Stimulated activated CD8-positive, alpha-beta memory T cell treated with anti-CD3 and anti-CD28 coated beads, Interleukin-4, amount 100 ng/mL, for 24 hours (primary cell): Measurements from ENCODE around the gene PTPN20.
"Not testable (repeated sequence)": the region's sequence is repeated elsewhere in the genome, so short reads cannot be mapped to it uniquely, and the experiment has no call there.

Source experiments
- DNase-seq: peaks from one replicate; pipeline ENCODE4 v3.0.0-alpha.2; 2020; ENCODE audit warnings: low read depth

PTPN20 gene

DNA sequence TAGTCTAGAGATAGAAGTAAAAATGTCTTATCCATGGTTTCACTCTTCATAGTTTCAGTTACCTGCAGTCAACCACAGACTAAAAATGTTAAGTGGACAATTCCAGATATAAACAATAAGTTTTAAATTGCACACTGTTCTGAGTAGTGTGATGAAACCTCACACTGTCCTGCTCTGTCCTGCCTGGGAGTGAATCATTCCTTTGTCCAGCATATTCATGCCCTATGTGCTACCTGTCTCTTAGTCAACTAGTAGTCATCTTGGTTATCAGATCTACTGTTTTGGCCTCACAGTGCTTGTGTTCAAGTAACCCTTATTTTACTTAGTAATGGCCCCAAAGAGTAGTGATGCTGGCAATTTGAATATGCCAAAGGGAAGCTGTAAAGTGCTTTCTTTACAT is 49.5 kb downstream of the PTPN20 start:
- DNase-seq = not testable (repeated sequence)

DNA sequence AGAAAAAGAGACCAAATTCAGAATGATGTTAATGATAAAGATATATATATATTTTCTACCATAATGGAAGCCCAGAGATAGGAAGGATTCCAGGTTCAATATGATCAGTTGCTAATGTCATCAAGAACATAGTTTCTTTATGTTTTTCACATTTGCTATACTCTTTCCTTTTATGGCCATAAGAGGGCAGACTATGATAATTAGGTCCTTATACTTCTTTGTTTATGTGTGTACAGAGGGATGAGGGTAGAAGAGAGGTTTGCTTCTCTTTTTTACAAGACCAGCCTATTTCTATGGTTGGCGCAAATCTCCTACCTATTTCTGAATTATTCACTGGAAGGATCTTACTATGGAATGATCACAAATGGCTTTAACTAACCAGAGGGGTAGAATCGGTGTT is 52.1 kb downstream of the PTPN20 start:
- DNase-seq = not testable (repeated sequence)

DNA sequence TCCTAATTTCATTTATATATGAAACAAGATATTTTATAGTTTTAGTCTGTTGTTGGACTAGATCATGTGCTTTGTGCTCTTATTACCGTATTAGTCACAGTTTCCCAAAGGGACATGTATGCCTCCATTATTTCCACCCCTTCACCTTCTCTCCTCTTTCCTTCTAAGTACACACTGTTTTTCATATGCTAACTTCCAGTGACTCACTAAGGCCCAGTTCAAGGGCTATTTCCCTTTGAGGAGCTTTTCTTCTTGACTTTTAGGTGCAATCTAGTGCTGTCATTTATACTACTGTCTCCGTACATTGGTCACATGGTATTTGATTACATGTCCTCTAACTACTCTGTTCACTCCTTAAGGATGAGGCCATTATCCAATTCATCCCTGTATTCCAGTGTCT is 55.8 kb downstream of the PTPN20 start:
- DNase-seq = not testable (repeated sequence)

DNA sequence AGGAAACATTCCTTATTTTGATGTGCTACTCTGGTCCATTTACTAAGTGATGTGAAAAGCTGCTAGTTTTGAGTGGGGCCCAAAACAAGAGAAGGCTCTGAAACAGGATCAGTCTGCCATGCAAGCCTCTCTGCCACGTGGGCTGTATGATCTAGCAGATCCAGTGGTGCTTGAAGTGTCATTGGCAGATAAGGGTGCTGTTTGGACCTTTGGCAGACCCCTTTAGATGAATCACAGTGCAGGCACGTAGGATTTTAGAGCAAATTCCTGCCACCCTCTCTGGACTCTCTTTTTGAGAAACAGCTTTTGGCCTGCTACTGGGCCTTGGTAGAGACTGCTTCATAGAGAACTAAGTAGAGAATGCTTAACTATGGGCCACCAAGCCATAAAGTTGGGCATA is 69.0 kb downstream of the PTPN20 start:
- not testable (repeated sequence) for DNase-seq

DNA sequence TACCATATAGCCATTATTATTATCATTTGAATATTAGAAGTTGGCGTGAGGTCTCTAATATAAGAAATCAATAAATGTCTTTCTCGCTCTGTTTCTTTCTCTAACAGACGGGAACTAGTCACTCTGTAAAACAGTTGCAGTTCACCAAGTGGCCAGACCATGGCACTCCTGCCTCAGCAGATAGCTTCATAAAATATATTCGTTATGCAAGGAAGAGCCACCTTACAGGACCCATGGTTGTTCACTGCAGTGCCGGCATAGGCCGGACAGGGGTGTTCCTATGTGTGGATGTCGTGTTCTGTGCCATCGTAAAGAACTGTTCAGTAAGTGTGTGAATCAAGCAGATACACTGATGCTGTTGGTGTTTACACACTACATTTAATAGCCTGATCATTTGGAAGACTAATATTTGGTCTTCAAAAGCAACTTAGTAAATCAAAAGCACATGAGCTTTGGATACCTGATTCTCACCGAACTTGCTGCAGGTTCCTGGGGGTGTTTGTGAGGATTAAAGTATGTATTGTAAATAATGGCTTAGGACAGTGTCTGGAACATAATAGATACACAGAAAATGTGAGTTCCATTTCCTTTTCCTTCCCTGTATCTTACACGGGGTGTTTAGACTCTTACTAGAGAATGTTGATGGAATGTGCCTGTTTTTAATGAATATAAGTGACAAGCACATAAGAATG is 76.2 kb downstream of the PTPN20 start:
- DNase-seq = not testable (repeated sequence)

GRCh38 chr10:46992803-46993561 is 81.8 kb downstream of the PTPN20 start:
- DNase-seq = no peak

GRCh38 chr10:46995234-46995633 is 84.0 kb downstream of the PTPN20 start:
- no peak for DNase-seq

DNA sequence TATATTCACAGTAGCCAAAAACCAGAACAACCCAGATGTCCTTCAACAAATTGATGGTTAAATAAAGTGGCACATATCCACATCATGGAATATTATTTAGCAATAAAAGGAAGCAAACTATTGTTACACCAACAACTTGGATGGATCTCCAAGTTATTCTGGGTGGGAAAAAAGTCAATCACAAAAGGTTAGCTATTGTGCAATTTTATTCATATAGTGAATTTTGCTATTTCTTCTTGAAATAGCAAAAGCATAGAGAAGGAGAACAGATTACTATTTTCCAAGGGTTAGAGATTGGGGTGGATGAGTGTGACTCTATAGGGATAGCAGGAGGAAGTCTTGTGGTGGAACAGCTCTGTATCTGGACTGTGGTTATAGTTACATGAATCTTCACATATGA is 87.0 kb downstream of the PTPN20 start:
- no peak for DNase-seq

DNA sequence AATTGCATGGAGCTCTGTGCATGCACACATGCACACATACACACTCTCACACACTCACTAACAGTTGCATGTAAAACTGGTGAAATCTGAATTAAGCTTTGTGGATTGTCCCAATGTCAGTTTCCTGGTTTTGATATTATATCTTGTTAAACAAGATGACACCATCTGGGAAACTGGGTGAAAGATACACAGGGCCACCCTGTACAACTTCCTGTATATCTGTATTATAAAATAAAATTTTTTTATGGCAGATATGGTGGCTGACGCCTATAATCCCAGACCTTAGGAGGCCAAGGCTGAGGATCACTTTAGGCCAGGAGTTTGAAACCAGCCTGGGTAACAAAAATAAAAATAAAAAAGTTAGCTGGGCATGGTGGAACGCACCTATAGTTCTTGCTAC is 87.4 kb downstream of the PTPN20 start:
- no peak for DNase-seq

GRCh38 chr10:46999217-46999616 is 88.0 kb downstream of the PTPN20 start:
- DNase-seq = no peak

DNA sequence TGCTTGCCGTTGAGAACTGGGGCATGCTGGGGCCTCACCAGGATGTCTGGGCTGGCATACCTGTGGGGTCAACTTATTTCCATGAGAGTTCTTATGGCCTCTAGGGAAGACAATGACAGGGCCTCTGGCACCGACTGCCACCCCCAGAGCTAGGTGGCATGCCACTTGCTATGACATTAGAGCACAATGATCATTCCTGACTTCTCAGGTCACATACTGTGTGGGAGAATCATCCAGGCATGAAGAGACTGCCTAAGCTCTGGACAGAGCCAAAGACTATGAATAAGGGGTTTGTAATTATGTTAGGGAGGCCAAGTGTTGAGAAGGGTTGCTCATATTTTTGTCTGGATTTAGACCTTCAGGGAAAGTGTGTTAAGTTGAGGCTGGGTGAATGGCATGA is 97.5 kb downstream of the PTPN20 start:
- no peak for DNase-seq

DNA sequence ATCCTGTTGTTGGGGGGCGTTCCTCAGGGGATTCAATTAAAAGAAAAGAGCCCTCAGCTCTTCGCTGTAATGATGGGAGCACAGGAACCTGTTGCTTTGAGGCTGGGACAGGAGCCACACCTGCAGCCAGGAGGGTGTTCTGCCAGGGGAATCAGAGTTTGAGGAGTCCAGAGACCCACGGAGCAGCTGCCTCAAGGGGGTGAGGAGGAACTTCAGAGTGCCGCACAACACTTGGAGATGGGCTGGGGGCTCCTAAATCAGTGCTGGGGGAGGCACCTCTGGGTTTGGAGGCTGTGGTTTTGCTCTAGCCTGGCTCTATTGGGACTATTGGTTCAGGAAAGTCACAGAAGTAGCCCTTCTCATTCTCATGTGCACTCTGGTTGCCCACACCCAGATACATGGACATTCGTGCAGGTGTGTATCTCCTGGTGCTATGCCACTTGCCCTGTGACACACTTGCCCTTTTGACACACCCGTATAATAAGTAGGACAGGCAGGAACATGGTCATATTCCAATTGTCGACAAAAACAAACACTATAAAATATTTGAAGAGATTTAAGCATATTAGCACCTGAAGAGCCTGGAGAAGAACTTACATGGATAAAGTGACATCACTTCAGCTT is 98.1 kb downstream of the PTPN20 start:
- DNase-seq = no peak

- no peak for DNase-seq
Observed at GRCh38 chr10:47010036-47010435, 98.8 kb downstream of the PTPN20 start.

GRCh38 chr10:47012214-47012613 is 101.0 kb downstream of the PTPN20 start:
- no peak for DNase-seq

DNA sequence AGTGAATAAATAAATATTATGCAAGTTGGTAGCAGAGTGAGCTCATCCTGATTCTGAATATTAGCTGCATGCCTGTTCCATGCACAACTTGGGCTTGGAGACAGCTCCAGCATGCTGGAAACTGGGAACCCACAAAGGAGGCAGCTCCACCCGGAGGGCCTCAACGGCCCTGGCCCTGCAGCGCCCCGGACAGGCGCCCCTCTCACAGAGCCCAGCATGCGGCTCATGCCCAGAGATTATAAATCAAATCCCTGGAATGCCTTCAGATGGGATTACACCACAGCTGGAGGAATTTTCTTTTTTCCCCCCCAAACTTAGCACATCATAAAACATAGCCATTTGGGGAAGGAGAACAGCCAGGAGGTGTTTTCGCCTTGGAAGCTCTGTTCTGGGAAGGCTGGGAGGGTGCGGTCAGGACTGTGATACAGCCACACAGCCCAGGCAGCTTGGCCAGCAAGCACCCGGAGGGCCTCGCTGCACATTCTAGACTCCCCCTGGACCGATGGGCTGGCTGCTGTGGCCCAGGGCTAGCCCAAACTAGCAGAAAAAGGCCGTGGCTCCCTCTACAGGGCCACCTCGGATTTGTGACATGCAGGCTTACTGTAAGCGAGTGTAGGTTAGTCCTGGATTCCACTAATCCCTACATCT is 102.4 kb downstream of the PTPN20 start:
- DNase-seq = no peak

- no peak for DNase-seq
Observed at GRCh38 chr10:47015404-47015803, 104.2 kb downstream of the PTPN20 start.

- no peak for DNase-seq
Observed at GRCh38 chr10:47016564-47016963, 105.3 kb downstream of the PTPN20 start.

DNA sequence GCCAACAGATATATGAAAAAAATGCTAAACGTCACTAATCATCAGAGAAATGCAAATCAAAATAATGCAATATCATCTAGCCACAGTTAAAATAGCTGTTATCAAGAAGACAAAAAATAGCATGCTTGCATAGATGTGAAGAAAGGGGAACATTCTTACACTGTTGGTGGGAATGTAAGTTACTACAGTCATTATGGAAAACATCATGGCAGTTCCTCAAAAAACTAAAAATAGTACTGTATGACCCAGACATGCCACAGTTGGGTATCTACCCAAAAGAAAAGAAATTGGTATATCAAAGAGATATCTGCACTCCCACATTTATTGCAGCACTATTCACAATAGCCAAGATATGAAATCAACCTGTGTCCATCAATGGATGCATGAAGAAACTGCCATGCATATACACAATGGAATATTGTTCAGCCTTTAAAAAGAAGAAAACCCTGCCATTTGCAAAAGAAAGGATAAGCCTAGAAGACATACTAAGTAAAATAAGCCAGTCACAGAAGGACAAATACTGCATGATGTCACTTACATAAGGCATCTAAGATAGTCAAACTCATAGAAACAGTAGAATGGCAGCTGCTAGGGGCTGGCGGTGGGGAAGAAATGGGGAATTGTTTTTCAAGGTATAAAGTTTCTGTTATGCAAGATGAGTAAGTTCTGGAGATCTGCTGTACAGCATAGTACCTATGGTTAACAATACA is 107.0 kb downstream of the PTPN20 start:
- DNase-seq = no peak

- no peak for DNase-seq
Observed at GRCh38 chr10:47019155-47020145, 108.2 kb downstream of the PTPN20 start.

GRCh38 chr10:47020471-47020870 is 109.2 kb downstream of the PTPN20 start:
- DNase-seq = no peak

DNA sequence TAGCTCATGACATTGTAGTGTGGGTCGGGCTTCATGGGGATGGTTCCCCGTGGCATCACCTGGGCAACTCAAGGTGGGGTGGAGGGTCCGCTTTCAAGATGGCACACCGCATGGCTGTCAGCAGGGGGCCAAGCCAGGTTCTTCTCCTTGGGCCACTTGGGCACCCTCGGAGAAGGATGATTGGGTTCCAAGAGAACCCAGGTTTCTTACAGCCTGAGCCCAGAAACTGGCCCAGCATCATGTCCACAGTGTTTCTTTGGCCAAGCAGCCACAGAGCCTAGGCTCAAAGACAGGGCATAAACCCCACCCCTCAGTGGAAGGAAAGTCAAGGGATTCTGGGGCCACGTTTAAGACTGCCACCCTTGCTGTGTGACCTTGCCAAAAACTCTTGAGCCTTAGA is 110.6 kb downstream of the PTPN20 start:
- DNase-seq = no peak
